ENCODE data around the gene SLC4A1.
A peak's percentile ranks its signal among the peaks of the same experiment; 100 is the strongest.

SLC4A1 gene

GRCh38 chr17:44219616-44220212 is 48.2 kb downstream of the SLC4A1 start, which contains the start of gene UBTF:
Gene UBTF (minus strand): TSS chr17:44219675. CDS start chr17:44218229, 1,446 bp downstream.
- peak; percentile 93 to 94 for DNase-seq

- DNase-seq = peak in 1 of 2 experiments; percentile 81
Measured at GRCh38 chr17:44219108-44219615, 48.8 kb downstream of the SLC4A1 start.

GRCh38 chr17:44218344-44219107 is 49.4 kb downstream of the SLC4A1 start:
- peak; percentile 93 to 96 for DNase-seq

- no peak for DNase-seq
Measured at GRCh38 chr17:44217738-44218343, 50.1 kb downstream of the SLC4A1 start.

GRCh38 chr17:44216694-44217093 is 51.2 kb downstream of the SLC4A1 start:
- no peak for DNase-seq

GRCh38 chr17:44216173-44216572 is 51.8 kb downstream of the SLC4A1 start:
- DNase-seq = no peak

- no peak for DNase-seq
Measured at GRCh38 chr17:44214896-44215295, 53.0 kb downstream of the SLC4A1 start.

- no peak for DNase-seq
Measured at GRCh38 chr17:44214230-44214494, 53.8 kb downstream of the SLC4A1 start.

GRCh38 chr17:44213403-44214229 is 54.3 kb downstream of the SLC4A1 start:
- no peak for DNase-seq

- no peak for DNase-seq
Measured at GRCh38 chr17:44212507-44213402, 55.2 kb downstream of the SLC4A1 start.

- no peak for DNase-seq
Measured at GRCh38 chr17:44211281-44212265, 56.4 kb downstream of the SLC4A1 start.

- peak; percentile 79 to 82 for DNase-seq
Measured at GRCh38 chr17:44210342-44211192, 57.4 kb downstream of the SLC4A1 start.

- no peak for DNase-seq
Measured at GRCh38 chr17:44209786-44210341, 58.1 kb downstream of the SLC4A1 start.

- no peak for DNase-seq
Measured at GRCh38 chr17:44207743-44208142, 60.2 kb downstream of the SLC4A1 start.

GRCh38 chr17:44207319-44207718 is 60.6 kb downstream of the SLC4A1 start:
- no peak for DNase-seq

GRCh38 chr17:44206825-44207155 is 61.1 kb downstream of the SLC4A1 start:
- DNase-seq = no peak

- no peak for DNase-seq
Measured at GRCh38 chr17:44205962-44206824, 61.7 kb downstream of the SLC4A1 start.

GRCh38 chr17:44204441-44204882 is 63.5 kb downstream of the SLC4A1 start:
- no peak for DNase-seq

Data from NCI-H2081 (cell line).